Stimulated activated CD4-positive, alpha-beta T cell treated with anti-CD3 and anti-CD28 coated beads, Interleukin-15, amount 100 ng/mL, for 1 hour (primary cell): ENCODE data around the gene RAET1E.

Experiments
- DNase-seq, 2 donors: peaks; one replicate each; pipeline ENCODE4 v3.0.0-alpha.2; 2020; ENCODE audit warnings: low read depth in 1 of 2, low spot score in 1 of 2

Gene RAET1E

GRCh38 chr6:149891259-149891658, 6.7 kb downstream of the RAET1E start:
- DNase-seq: no peak

- no peak for DNase-seq
Observed at GRCh38 chr6:149890629-149891045, 7.3 kb downstream of the RAET1E start.

DNA sequence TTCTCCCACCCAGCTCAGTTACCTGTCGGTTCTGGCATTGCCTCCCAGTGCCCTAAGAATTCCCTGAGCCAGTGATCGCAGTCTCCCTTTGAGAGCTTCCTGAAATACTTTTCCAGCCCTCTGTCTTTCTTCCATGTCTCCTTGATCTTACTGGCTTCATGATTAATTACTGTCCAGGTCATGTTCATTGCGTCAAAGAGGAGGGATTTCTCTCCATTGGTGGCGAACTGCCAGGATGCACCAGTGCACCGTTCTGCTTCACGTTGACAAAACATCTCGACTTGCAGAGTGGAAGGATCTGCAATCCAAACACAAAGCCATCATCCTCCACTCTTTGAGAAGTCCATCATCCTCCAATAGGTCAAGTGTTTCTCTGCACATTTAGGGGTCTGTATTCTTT, 8.6 kb downstream of the RAET1E start:
- no peak for DNase-seq

GRCh38 chr6:149888659-149889058, 9.3 kb downstream of the RAET1E start:
- DNase-seq: no peak

DNA sequence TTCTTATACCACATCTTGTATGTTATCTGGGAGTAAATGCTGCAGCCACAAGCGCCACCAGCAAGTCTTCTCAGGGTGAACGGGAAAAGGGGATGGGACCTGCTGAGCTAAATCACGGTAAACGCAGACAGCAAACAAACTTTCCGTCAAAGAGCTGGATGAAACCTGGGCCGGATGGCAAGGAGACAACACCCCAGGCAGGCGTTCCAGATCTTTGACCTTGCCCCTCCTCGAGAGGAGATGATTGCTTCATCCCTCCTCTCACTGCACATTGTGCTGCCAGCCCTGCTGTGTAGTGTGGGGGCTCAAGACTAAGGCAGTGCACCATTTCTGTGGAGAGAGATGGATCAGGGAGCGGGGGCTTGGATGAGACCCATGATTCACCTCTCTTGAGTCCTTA, 9.8 kb downstream of the RAET1E start:
- no peak for DNase-seq

- DNase-seq: no peak
Observed at GRCh38 chr6:149887343-149887742, 10.6 kb downstream of the RAET1E start.

GRCh38 chr6:149885888-149886287, 12.0 kb downstream of the RAET1E start:
- DNase-seq: no peak

DNA sequence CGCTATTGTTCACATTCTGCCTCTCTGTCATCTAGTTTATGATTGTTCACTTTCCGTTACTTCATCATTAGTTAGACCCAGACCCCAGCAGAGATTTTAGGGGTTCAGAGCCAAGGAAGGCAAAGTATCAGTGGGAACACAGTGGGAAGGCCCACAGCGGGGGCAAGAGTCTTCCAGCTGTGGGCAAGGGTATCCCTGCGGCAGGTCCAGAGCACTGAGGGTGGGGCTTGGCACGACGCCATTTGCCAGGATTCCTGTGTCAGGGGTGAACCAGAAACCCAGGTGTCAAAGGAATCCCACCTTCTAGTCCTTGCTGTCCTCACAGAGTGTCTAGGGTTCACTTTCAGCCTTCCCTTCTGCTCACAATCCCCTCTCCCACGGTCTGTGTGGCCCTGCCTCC, 13.3 kb downstream of the RAET1E start:
- DNase-seq: no peak

- DNase-seq: no peak
Observed at GRCh38 chr6:149884215-149884614, 13.7 kb downstream of the RAET1E start.

- DNase-seq: no peak
Observed at GRCh38 chr6:149881860-149882259, 16.1 kb downstream of the RAET1E start.

GRCh38 chr6:149881066-149881766, 16.7 kb downstream of the RAET1E start:
- no peak for DNase-seq

DNA sequence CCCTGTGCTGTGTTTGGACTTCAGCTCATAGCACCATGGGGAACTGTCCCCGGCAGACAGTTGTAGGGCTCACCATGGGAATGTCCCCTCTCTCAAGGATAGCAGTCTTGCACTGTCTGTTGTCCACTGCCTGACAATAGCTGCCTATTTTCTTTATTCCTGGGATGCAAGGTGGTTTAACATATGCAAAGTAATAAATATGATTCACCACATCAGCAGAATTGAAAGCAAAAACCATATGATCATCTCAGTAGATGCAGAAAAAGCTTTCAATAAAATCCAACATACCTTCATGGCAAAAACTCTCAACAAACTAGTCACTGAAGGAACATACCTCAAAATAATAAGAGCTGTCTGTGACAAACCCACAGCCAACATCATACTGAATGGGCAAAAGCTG, 20.3 kb downstream of the RAET1E start:
- no peak for DNase-seq

- DNase-seq: no peak
Observed at GRCh38 chr6:149876241-149876933, 21.5 kb downstream of the RAET1E start.

DNA sequence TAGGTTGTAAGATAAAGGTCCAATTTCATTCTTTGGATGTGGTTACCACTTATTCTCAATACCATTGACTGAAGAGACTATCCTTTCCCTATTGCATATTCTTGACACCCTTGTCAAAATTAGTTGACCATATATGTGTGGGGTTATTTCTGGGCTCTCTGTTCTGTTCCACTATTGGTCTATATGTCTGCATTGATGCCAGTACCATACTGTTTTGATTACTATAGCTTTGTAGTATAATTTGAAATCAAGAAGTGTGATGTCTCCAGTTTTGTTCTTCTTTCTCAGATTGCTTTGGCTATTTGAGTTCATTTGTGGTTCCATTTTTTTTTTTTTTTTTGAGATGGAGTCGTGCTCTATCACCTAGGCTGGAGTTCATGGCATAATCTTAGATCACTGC, 25.7 kb downstream of the RAET1E start:
- DNase-seq: no peak

GRCh38 chr6:149871182-149871581, 26.7 kb downstream of the RAET1E start:
- no peak for DNase-seq

DNA sequence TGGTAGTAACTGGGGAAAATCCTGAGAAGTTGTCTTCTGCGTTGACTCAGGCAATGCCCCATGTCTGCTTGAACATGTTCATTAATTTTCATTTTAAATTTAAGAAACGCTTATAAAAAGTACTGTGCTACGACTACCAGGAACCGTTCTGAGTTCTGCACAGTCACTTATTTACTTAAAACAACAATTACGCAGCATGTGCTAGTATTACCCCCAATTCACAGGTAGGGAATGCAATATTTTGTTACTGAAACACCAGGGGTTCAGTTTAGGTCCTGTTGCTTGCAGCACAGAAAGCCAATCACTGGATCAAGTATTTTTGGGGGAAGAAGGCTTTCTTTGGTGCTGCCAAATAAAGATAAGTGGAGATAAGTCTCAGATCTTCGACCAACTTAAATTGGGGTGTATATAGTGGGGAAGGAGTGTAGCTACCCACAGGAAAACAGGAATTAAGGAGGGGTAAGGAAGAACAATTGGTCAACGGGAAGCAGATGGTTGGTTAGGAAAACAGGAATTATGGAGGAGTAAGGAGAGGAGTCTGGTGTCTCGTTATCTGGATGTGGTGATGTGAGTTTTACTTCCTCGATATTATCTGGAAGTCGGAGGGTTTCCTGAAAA, 28.5 kb downstream of the RAET1E start:
- no peak for DNase-seq

DNA sequence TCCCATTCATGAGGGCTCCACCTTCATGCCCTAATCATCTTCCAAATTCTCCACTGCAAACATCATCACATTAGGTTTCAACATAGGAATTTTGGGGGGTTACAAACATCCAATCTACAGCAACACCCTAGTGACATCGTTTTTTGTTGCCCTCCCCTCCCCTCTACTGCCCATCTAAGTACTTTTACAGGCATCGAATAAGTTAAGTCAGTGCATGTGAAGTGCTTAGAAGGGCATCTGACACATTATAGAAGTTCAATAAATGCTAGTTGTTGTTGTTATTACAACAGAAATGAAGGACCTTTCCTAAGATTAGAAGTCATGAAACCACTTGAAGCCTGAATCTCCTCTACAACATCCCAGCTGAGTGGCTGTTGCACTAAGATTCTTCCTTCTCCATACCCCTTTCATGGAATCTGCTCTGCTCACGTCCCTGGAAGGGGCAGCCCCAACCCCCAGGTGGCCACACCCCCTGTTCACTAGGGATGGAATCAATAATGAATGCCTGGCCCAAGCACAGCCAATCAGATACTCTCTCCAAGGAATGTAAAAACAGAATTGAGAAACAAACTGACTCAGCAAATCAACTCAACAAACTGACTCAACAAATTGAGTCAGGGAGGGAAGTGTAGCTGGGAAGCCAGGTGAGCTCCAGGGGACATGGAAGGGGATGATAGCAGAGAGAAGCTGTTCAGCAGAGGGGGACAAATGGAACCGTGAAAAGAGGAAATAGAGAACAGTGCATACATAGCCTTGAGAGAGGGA, 29.9 kb downstream of the RAET1E start:
- DNase-seq: no peak

DNA sequence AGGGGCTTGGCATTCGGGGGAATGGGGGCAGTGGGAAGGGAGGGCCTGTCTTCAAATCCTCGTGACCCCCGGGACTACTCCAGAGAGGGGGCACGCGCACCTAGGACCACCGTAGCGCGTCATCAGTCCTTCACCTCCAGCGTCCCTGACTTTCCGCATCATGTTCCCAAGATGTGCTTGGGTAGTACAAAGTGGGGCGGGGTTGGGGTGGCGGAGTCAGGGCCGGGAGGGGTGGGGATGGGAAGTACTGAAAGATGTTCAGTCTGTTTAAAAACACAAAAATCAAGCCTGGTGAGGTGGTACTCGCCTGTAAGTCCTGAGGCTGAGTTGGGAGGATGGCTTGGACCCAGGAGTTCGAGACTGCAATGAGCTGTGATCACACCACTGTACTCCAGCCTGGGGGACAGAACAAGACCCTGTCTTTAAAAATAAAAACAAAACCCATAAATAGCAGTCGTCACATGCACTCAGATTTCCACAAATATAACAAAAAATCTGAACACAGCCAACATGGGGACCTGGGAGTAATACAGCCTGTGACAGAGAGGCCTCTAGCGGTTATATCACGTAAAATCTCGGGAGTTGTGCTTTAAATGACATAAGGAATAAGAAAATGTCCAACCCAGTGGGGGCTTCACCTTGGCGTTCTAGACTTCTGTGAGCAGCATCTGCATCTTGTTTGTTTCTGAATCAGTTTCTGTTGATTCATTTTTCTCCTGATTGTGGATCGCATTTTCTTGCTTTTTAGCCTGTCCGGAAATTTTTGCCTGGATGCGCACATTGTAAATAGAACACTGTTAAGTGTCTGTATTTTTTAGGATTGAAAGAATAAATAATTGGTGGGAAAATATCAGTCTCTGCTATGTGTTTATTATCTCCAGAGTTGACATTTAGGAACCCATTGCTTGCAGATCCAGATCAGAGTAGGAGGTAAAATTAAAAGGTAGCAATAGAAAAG, 33.1 kb downstream of the RAET1E start:
- DNase-seq: no peak

- peak; percentile 73 to 77 for DNase-seq
Observed at GRCh38 chr6:149863698-149864577, 34.0 kb downstream of the RAET1E start, which contains the start of gene LRP11. TSS of gene LRP11 (minus strand) at chr6:149864359. CDS start at chr6:149864020, 339 bp downstream.
